Pancreas (tissue), 10 donors: ENCODE data around the gene POLR3E. TPM values are rescaled to one million over a fixed set of nuclear protein-coding genes. Genes with fewer than 3 reads are reported as not detected.
A peak's percentile ranks its signal among the peaks of the same experiment; 100 is the strongest.

Source experiments
- ATAC-seq, 4 donors: fragments of 200-7000 bp; cut with Tn5 transposase; one replicate each; pipeline versions ENCODE4 v1.8.0 to v1.9.1; 2020; ENCODE audit warnings: mild to moderate bottlenecking in 4 of 4, moderate library complexity in 4 of 4
- DNase-seq, 6 donors: peaks; one replicate each; pipeline ENCODE4 v3.0.0-alpha.2; 2020
- FAIRE-seq: peaks from 2 replicates; lab custom pipeline; 2012; peaks lifted over from hg19 to GRCh38; lab: Jason Lieb, UNC
- H3K27ac ChIP-seq, 4 donors: fragments of 200-600 bp; sonication (generic); 1 replicate in 3 of 4; 2 replicates in 1 of 4; pipeline versions ENCODE4 v1.5.0 to v1.8.0; 2020
- H3K27me3 ChIP-seq, 4 donors: fragments of 200-600 bp; one replicate each; pipeline ENCODE4 v1.8.0; 2021
- H3K36me3 ChIP-seq, 3 donors: fragments of 200-600 bp; sonication (generic) in 1 of 3; one replicate each; pipeline versions ENCODE4 v1.5.0 to v1.8.0; 2020 to 2021
- H3K4me1 ChIP-seq, 3 donors: fragments of 200-600 bp; one replicate each; pipeline ENCODE4 v1.8.0; 2021
- H3K4me3 ChIP-seq, 4 donors: fragments of 200-600 bp; sonication (generic) in 2 of 4; one replicate each; pipeline versions ENCODE4 v1.5.0 to v1.8.0; 2020 to 2021
- H3K9me3 ChIP-seq, 4 donors: fragments of 200-600 bp; one replicate each; pipeline ENCODE4 v1.8.0; 2021
- CTCF ChIP-seq, 4 donors: fragments of 200-600 bp; sonication (generic) in 3 of 4; IDR thresholded peaks; one replicate each; pipeline versions ENCODE4 v1.5.0 to v1.8.0; 2021; ENCODE audit warnings: antibody characterized with exemption in 4 of 4
- WGBS, 2 donors: extraction: QIAGEN DNeasy Blood & Tissue Kit; methylation state at CpG; one replicate each; pipeline ENCODE4 v1.1.7; 2013; 5-methylcytosine and 5-hydroxymethylcytosine counted together
- intact Hi-C, 3 donors: fragments of 100-400 bp; cut with DNase I; formaldehyde crosslinking; loops; one replicate each; pipeline versions ENCODE4 v1.11.1 to v1.14.2; 2022
- polyA plus RNA-seq, 2 donors: library from polyadenylated mRNA; stranded (reverse); fragments of 200-250 nt; gene quantifications; one replicate each; pipeline ENCODE4 v1.2.3, GENCODE V29; 2013
- total RNA-seq, 6 donors: library from RNA; stranded (reverse); fragmentation: NEBNext Ultra II Directional in 4 of 6; extraction: Animal tissue kit (Norgen Biotek cat#: 25700) in 4 of 6; gene quantifications; one replicate each; pipeline versions ENCODE4 v1.2.1 to v1.2.4, GENCODE V29; 2021 to 2023
- donor health status: healthy with polysubstance abuse.
- donor health status: DM: no; HTN: no; CAD: no; lungs with moderate emphysema.
- donor health status: DM: no; HTN: no; CAD: no.
- donor health status: control.
- donor health status: control.
- donor health status: Bipolar disorder and iron deficiency.
- donor health status: DM: yes; HTN: yes; CAD: no.
- donor health status: DM: no; HTN: no; CAD: no.
- donor health status: DM: no; HTN: no; CAD: no.
- donor health status: DM: yes; HTN: yes; CAD: no.

The POLR3E gene
- total and polyA plus RNA-seq, 8 donors = 26.3 to 38.3 (median 30.5) TPM

DNA sequence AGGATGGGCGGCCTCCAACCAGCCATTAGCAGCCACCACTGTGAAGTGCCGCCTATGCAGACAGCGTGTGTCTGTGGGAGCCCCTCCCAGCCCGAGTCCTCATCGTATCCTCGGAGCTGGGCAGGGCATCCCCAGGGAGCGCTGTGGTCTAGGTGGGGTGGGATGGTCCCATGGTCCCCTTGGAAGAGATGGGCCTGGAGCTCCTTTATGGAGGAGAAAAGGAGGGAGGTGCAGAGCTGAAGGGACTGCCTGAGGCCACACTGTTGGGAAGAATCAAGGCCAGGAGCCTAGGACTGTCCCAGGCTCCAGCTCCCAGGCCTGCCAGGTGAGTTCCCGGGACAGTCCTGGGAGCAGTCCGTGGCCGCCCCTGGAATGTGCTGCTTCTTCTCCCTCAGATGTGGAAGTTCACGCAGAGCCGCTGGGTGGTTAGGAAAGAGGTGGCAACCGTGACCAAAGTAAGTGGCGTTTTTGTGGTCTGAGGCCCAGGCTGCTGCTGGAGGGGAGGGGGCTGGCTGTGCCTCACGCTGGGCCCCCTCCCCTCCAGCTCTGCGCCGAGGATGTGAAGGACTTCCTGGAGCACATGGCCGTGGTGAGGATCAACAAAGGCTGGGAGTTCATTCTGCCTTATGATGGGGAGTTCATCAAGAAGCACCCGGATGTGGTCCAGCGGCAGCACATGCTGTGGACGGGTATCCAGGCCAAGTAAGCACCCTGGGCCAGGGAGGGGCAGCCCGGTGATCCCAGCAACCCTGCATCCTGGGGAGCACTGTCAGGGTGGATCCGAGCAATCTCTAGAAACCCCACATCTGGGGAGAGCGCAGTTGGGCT is 27.0 kb downstream of the POLR3E start:
- no peak for TF ChIP-seq CTCF (IDR thresholded peaks at IDR 0.05)

DNA sequence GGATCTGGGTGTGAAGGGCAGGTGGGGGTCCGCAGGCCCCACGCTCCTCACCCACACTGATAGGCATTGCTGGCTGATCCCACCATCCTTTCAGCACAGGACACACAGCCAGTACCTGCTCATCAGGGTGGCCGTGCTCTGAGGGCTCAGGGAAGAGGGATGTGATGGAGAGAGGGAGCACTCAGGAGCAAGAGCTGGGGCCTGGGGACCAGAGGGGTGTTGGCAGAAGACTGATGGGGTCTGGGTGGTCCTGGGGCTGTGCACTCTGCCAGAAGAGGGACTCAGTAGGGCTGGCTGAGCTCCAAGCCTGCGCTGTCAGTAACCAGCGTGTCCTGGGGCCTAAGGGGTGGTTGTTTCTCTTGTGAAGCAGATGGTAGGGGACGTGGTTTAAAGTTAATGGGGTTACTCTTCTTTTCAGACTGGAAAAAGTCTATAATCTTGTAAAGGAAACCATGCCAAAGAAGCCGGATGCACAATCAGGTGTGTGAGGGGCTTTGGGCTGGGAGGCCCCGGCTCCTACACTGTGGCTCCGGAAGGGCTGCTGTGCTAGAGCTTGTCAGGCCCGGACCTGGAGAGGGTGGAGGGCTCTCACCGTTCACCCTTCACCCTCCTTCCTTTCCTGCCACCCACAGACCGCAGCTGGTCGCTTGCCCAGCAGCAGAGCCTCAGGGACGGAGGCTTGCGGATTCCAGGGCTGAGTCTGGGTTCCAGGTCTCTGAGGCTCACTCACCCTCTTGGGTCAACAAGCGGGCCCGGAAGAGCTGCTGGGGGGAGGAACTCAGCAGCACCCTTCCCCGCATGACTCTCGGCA is 27.8 kb downstream of the POLR3E start:
- FAIRE-seq (no peak), DNase-seq (no peak), ATAC-seq (no peak)
- no peaks in the 10 kb centered on the region for H3K27me3 ChIP-seq
- H3K9me3 ChIP-seq = no peaks in the 10 kb centered on the region
- WGBS, 2 donors = 94% methylated on average over 19 of the region's 19 CpGs
- TF ChIP-seq CTCF (IDR thresholded peaks at IDR 0.05) = no peak
- no peaks in the 10 kb centered on the region for H3K4me1 ChIP-seq
- no peak overlapping the region for H3K27ac ChIP-seq
- H3K36me3 ChIP-seq = peaks cover 0 to 44% (median 35%) of the 10 kb centered on the region in 3 donors
- intact Hi-C loops = no loop called here
- H3K4me3 ChIP-seq = no peak overlapping the region

More for the DNA sequence above, 27.0 kb downstream of the POLR3E start:
- Histone ChIP-seq H3K9me3 (no peaks in the 10 kb centered on the region), H3K4me1 (no peaks in the 10 kb centered on the region), H3K27ac (no peak overlapping the region), H3K36me3 (peaks cover 0 to 48% (median 35%) of the 10 kb centered on the region in 3 donors), H3K27me3 (no peaks in the 10 kb centered on the region), H3K4me3 (no peak overlapping the region)
- 89 to 95% methylated on average over 23 to 24 of the region's 24 CpGs for WGBS, 2 donors
- ATAC-seq (no peak), FAIRE-seq (no peak), DNase-seq (no peak)
- intact Hi-C loops = no loop called here

DNA sequence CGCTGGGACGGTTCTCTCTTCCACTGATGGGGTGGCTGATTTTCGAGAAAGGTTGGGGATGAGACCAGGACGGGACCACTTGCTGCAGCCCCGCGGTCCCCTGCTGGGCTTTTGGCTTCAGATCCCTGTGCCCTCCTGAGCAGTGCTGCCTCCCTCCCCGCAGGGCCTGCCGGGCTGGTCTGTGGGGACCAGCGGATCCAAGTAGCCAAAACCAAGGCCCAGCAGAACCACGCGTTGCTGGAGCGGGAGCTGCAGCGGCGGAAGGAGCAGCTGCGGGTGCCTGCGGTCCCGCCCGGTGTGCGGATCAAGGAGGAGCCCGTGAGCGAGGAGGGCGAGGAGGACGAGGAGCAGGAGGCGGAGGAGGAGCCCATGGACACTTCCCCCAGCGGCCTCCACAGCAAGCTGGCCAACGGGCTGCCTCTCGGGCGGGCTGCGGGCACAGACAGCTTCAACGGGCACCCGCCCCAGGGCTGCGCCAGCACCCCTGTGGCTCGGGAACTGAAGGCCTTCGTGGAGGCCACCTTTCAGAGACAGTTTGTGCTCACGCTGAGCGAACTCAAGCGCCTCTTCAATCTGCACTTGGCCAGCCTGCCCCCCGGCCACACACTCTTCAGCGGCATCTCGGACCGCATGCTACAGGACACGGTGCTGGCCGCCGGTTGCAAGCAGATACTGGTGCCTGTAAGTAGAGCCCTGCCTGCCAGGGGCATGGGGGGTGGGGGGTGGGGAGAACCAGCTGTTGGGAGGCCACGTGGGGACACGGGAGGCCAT is 28.6 kb downstream of the POLR3E start:
- Histone ChIP-seq H3K4me3 (no peak overlapping the region), H3K27me3 (no peaks in the 10 kb centered on the region), H3K36me3 (peaks cover 0 to 44% (median 35%) of the 10 kb centered on the region in 3 donors), H3K27ac (no peak overlapping the region), H3K4me1 (no peaks in the 10 kb centered on the region), H3K9me3 (no peaks in the 10 kb centered on the region)
- intact Hi-C loops = no loop called here
- WGBS, 2 donors = 92 to 95% methylated on average over 46 of the region's 46 CpGs
- FAIRE-seq (no peak), ATAC-seq (no peak), DNase-seq (peak in 2 of 6 donors; percentile 53 to 67)
- no peak for TF ChIP-seq CTCF (IDR thresholded peaks at IDR 0.05)

- ATAC-seq (no peak), DNase-seq (no peak), FAIRE-seq (no peak)
- Histone ChIP-seq H3K27me3 (no peaks in the 10 kb centered on the region), H3K4me3 (no peak overlapping the region), H3K27ac (no peak overlapping the region), H3K36me3 (peaks cover 0 to 46% (median 35%) of the 10 kb centered on the region in 3 donors), H3K9me3 (no peaks in the 10 kb centered on the region), H3K4me1 (no peaks in the 10 kb centered on the region)
- 77 to 79% methylated on average over 4 of the region's 4 CpGs for WGBS, 2 donors
- intact Hi-C loops = no loop called here
- TF ChIP-seq CTCF (IDR thresholded peaks at IDR 0.05) = no peak
Observed at GRCh38 chr16:22326369-22326652, 29.1 kb downstream of the POLR3E start.
